Activated CD8-positive, alpha-beta T cell treated with anti-CD3 and anti-CD28 coated beads for 36 hours (primary cell): ENCODE results near the gene GPATCH8. TPM values are rescaled to one million over a fixed set of nuclear protein-coding genes. Genes with fewer than 3 reads are reported as not detected.
"Not testable (repeated sequence)": the region's sequence is repeated elsewhere in the genome, so short reads cannot be mapped to it uniquely, and the experiment has no call there.

Source experiments
- ATAC-seq: fragments of 200-7000 bp; cut with Tn5 transposase; one replicate; pipeline ENCODE4 v1.10.0; 2021; ENCODE audit warnings: mild to moderate bottlenecking, moderate library complexity
- CTCF ChIA-PET: fragments of 350-600 bp; sonication (Branson Sonifier 250); formaldehyde crosslinking; loops from one replicate; lab custom pipeline; 2021; ENCODE audit warnings: antibody characterized with exemption; lab: Charles Lee
- POLR2A ChIA-PET: fragments of 350-600 bp; sonication (Branson Sonifier 250); formaldehyde crosslinking; loops from one replicate; lab custom pipeline; 2021; ENCODE audit warnings: antibody characterized with exemption; lab: Charles Lee
- DNase-seq: peaks from one replicate; pipeline ENCODE4 v3.0.0-alpha.2; 2020
- H3K27ac Mint-ChIP-seq: one replicate; pipeline ENCODE4 v1.8.0; 2021; ENCODE audit warnings: mild to moderate bottlenecking, mixed read lengths
- H3K27me3 Mint-ChIP-seq: one replicate; pipeline ENCODE4 v1.8.0; 2021; ENCODE audit warnings: mixed read lengths
- H3K36me3 Mint-ChIP-seq: one replicate; pipeline ENCODE4 v1.8.0; 2021; ENCODE audit warnings: low read depth, mixed read lengths
- H3K4me1 Mint-ChIP-seq: one replicate; pipeline ENCODE4 v1.8.0; 2021; ENCODE audit warnings: low read depth, mixed read lengths
- H3K4me3 Mint-ChIP-seq: one replicate; pipeline ENCODE4 v1.8.0; 2021; ENCODE audit warnings: mild to moderate bottlenecking, moderate library complexity, mixed read lengths
- H3K9me3 Mint-ChIP-seq: one replicate; pipeline ENCODE4 v1.8.0; 2021; ENCODE audit warnings: mixed read lengths
- intact Hi-C: fragments of 100-400 bp; cut with micrococcal nuclease; formaldehyde crosslinking; loops from one replicate; pipeline ENCODE4 v1.10.0; 2022
- total RNA-seq, 2 experiments: library from RNA; stranded (reverse); gene quantifications; one replicate each; pipeline ENCODE4 v1.2.3, GENCODE V29; 2021
- TF ChIP-seq, protein P1 (sequence below): fragments of 200-600 bp; IDR thresholded peaks from one replicate; pipeline ENCODE4 v1.8.0; 2022; ENCODE audit warnings: antibody characterized with exemption, mild to moderate bottlenecking

GPATCH8 gene
- total RNA-seq, 2 experiments from 2014 or later = 34.0 to 36.8 TPM

DNA sequence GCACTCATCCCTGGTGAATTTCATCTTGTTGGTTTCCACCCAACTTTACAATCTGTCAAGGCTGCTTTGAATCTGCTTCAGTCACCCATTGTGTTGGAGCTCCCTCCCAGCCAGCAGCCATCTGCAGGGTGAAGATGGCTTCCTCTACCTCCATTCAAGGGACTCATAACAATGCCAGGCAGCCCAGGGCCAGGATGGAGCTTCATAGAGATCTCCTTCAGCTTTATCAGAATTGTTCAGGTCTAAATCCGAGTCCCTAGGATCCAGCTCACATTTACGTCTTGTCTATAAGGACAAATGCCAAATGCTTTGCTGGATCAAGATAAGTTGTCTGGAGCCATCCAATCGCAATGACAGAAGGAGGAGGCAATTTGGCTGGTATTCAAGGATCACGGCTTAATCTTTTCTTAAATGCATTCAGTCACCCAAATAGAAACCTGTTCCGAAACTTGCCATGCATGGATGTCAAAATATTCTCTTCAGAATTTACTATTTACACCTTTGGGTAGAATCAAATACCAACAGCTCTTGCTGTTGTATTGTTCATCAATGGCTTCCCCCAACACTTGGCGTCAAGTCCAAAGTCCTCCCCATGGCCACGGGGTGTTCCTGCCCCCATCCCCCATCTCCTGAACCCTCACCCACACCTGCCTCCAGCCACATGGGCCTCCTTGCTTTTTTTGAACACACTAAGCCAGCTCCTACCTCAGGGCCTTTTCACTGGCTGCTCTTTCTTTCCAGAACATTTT, 135.8 kb downstream of the GPATCH8 start:
- no peaks in the 10 kb centered on the region for H3K36me3 Mint-ChIP-seq
- intact Hi-C loops = no loop called here
- no peak overlapping the region for H3K4me3 Mint-ChIP-seq
- TF ChIP-seq, protein P1, sequence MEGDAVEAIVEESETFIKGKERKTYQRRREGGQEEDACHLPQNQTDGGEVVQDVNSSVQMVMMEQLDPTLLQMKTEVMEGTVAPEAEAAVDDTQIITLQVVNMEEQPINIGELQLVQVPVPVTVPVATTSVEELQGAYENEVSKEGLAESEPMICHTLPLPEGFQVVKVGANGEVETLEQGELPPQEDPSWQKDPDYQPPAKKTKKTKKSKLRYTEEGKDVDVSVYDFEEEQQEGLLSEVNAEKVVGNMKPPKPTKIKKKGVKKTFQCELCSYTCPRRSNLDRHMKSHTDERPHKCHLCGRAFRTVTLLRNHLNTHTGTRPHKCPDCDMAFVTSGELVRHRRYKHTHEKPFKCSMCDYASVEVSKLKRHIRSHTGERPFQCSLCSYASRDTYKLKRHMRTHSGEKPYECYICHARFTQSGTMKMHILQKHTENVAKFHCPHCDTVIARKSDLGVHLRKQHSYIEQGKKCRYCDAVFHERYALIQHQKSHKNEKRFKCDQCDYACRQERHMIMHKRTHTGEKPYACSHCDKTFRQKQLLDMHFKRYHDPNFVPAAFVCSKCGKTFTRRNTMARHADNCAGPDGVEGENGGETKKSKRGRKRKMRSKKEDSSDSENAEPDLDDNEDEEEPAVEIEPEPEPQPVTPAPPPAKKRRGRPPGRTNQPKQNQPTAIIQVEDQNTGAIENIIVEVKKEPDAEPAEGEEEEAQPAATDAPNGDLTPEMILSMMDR = no peak
- DNase-seq (no peak), ATAC-seq (no peak)
- H3K27ac Mint-ChIP-seq = no peak overlapping the region
- CTCF ChIA-PET = interaction anchor here (0.8 to 2.9 kb wide), 3 partner anchors 9 to 12 kb away, joined by 3 to 13 read pairs (median 6); no protein-coding TSS in a partner anchor
- peaks cover 2% of the 10 kb centered on the region for H3K4me1 Mint-ChIP-seq
- POLR2A ChIA-PET = no interaction called here
- no peaks in the 10 kb centered on the region for H3K9me3 Mint-ChIP-seq
- peaks cover 18% of the 10 kb centered on the region for H3K27me3 Mint-ChIP-seq

DNA sequence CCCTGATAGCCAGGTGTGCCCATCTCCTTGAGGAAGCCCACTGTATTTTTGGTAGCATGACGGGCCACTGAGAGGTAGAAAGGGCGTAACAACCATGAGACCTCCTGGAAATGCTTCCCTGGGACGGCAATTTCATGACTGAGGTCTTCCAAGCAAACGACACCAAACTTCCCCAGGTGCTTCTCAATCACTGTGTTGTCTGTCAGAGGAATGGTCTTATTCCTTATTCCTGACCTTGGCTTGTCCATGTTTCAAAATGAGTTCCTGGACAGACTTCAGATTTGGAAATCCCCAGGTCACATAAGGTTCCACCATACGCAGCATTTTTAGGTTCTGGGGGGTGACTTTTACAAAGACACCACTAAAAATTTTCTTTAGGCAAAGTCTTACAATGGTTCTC, 138.2 kb downstream of the GPATCH8 start:
- H3K4me3 Mint-ChIP-seq, DNase-seq, intact Hi-C loops, ATAC-seq, H3K36me3 Mint-ChIP-seq, POLR2A ChIA-PET, H3K4me1 Mint-ChIP-seq, H3K27ac Mint-ChIP-seq, H3K9me3 Mint-ChIP-seq: not testable (repeated sequence)
- H3K27me3 Mint-ChIP-seq = peaks cover 18% of the 10 kb centered on the region
- CTCF ChIA-PET = interaction anchor here (1.0 to 4.9 kb wide), 6 partner anchors 11 to 324 kb away, joined by 3 to 39 read pairs (median 4); no protein-coding TSS in a partner anchor

DNA sequence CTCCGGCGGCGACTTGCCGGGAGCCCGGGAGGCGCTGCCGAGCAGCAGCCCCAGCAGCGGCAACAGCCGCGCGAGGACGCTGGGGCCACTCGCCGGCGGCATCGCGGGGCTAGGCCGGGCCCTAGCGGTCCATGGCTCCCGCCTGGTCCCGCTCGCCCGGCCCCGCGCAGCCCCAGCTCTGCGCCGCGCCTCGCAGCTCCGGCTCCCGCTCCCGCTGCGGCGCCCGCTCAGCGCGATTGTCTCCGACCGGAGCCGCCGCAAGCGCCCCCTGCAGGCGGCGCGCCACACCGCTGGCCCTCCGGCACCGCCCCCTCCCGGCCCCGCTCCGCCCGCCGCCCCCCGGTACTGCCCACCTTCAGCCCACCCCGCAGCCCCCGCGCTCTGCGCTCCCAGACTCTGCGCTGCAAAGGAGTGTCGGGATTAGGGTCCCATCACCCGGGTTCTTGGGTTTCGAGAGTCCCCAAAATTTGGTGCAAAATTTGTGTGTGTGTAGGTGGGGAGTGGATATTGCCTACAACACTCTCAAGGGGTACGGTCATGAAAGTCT, 139.5 kb downstream of the GPATCH8 start, which contains the start of gene FAM171A2:
Gene FAM171A2 (minus strand): TSS at position 241 of the 547 bp plus-strand sequence. CDS start 139 bp downstream, at position 102.
- intact Hi-C loops = no loop called here
- CTCF ChIA-PET = interaction anchor here (0.8 to 5.2 kb wide), 23 partner anchors 8 to 322 kb away, joined by 3 to 51 read pairs (median 4); partner anchors contain the start of genes GRN and TMUB2
- TF ChIP-seq, protein P1 = peak; percentile 95

DNA sequence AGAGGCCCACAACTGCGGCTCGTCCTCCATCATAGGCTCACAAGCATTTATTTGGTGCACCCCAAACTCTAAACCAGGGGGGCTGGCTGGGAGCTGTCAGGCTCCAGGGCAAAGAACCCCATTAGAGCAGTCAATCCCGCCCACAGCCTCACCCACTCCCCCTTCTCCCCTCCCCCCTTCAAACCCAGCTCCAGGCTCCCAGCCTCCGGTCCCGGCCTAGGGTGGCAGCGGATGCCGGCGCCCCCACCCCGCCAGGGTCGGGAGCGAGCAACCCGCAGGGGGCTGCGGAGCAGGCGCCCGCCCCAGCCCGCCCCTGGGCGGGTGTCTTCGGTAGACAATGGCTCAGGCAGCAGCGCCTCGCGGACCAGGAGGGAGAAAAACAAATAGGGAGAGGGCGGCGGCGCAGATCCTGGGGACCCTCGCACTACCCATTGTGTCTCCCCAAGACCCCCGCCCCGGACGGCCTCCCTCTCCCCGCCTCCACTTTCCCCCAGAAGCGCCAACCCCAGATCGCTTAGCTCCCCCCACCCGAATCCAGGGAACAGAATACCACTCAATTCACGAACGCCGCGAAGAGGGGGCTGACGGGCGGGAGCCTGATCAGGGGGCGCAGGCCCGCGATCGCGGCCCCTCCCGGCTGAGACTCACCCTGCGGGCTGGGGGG, 140.1 kb downstream of the GPATCH8 start:
- DNase-seq (no peak), ATAC-seq (no peak)
- Mint-ChIP-seq H3K27me3 (peaks cover 12% of the 10 kb centered on the region), H3K4me3 (peak overlapping the region; percentile 64), H3K27ac (no peak overlapping the region), H3K36me3 (no peaks in the 10 kb centered on the region), H3K4me1 (peaks cover 2% of the 10 kb centered on the region), H3K9me3 (no peaks in the 10 kb centered on the region)
- TF ChIP-seq, protein P1 = no peak
- CTCF ChIA-PET = interaction anchor here (0.6 to 5.2 kb wide), 23 partner anchors 9 to 195 kb away, joined by 3 to 51 read pairs (median 4); partner anchors contain the start of genes GRN and TMUB2
- POLR2A ChIA-PET = interaction anchor here (1.0 to 1.7 kb wide), 2 partner anchors 24 to 156 kb away, joined by 3 to 6 read pairs; no protein-coding TSS in a partner anchor
- intact Hi-C loops = no loop called here

More for the DNA sequence above, 139.5 kb downstream of the GPATCH8 start, which contains the start of gene FAM171A2:
- no peaks in the 10 kb centered on the region for H3K36me3 Mint-ChIP-seq
- no peaks in the 10 kb centered on the region for H3K9me3 Mint-ChIP-seq
- ATAC-seq = peak; percentile 91
- peaks cover 2% of the 10 kb centered on the region for H3K4me1 Mint-ChIP-seq
- H3K27me3 Mint-ChIP-seq = peaks cover 12% of the 10 kb centered on the region
- peak; percentile 64 for DNase-seq
- no peak within 1 kb of the TSS for H3K27ac Mint-ChIP-seq
- peak within 1 kb of the TSS; percentile 66 for H3K4me3 Mint-ChIP-seq
- POLR2A ChIA-PET = interaction anchor here (1.0 to 1.7 kb wide), 2 partner anchors 24 to 157 kb away, joined by 3 to 6 read pairs; no protein-coding TSS in a partner anchor

DNA sequence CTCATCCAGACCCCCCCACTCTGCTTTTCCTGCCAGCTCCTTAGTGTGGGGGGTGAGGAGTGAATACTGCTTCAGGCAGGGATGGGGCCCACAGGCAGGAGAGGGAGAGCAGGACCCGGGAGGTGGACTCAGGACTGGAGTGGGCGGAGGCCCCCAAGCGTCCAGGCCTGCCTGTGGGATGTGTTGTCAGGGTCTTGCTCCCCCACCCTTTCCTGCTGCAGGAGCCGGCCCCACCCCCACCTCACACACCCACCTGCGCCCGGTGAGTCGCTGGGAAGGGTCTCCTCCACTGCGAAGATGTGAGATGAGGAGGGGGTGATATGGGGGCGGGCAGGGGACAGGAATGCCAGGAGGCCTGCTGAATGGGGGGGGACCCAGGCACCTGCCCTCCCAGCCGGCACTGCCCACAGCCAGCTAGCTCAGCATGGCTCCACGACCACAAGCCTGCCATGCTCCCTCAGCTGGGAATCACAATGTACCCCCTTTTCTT, 140.7 kb downstream of the GPATCH8 start:
- ATAC-seq = no peak
- Mint-ChIP-seq H3K9me3 (no peaks in the 10 kb centered on the region), H3K4me1 (peaks cover 2% of the 10 kb centered on the region), H3K27me3 (peaks cover 12% of the 10 kb centered on the region), H3K4me3 (no peak overlapping the region), H3K36me3 (no peaks in the 10 kb centered on the region), H3K27ac (no peak overlapping the region)
- TF ChIP-seq, protein P1 = no peak
- no peak for DNase-seq
- ChIA-PET POLR2A (interaction anchor here (1.7 kb wide), 1 partner anchor 25 kb away, joined by 6 read pairs; no protein-coding TSS in a partner anchor), CTCF (interaction anchor here (1.1 to 5.2 kb wide), 13 partner anchors 9 to 176 kb away, joined by 3 to 51 read pairs (median 6); partner anchors contain the start of genes GRN and TMUB2)
- intact Hi-C loops = no loop called here
